Panc1 (cell line): ENCODE data around the gene TOP1. TPM values are rescaled to one million over a fixed set of nuclear protein-coding genes. Genes with fewer than 3 reads are reported as not detected.

Experiments used
- ATAC-seq: fragments of 200-7000 bp; cut with Tn5 transposase; 2 replicates; pipeline ENCODE4 v1.9.1; 2020; ENCODE audit warnings: mild to moderate bottlenecking, moderate library complexity
- BruUV-seq: library from RNA; stranded (reverse); fragments of 400-500 nt; replicated peaks from 2 replicates; lab custom pipeline; 2021; lab: Mats Ljungman, UMichigan
- CTCF ChIA-PET: fragments of 300-600 bp; sonication (Branson Sonifier 250); formaldehyde crosslinking; loops from one replicate; lab custom pipeline; 2022; ENCODE audit warnings: antibody characterized with exemption; lab: Charles Lee
- POLR2A ChIA-PET: fragments of 300-600 bp; sonication (Branson Sonifier 250); formaldehyde crosslinking; loops from one replicate; lab custom pipeline; 2022; ENCODE audit warnings: antibody characterized with exemption; lab: Charles Lee
- DNase-seq: peaks from one replicate; pipeline ENCODE4 v3.0.0-alpha.2; 2010; ENCODE audit warnings: low read depth, low spot score
- H3K27ac ChIP-seq: 2 replicates; pipeline ENCODE4 v1.5.1; 2011; ENCODE audit warnings: mild to moderate bottlenecking, low read length, inconsistent platforms
- H3K27me3 ChIP-seq: fragments of 200-500 bp; sonication (Bioruptor generic); 2 replicates; pipeline ENCODE4 v1.6.0; 2014; ENCODE audit warnings: low read length, inconsistent platforms; ENCODE audit not compliant: control insufficient read depth, insufficient read depth
- H3K36me3 ChIP-seq: fragments of 200-500 bp; sonication (Bioruptor generic); 2 replicates; pipeline ENCODE4 v1.5.1; 2014; ENCODE audit warnings: inconsistent platforms, mild to moderate bottlenecking, low read length, moderate library complexity; ENCODE audit not compliant: control insufficient read depth, insufficient read depth
- H3K4me1 ChIP-seq: 2 replicates; pipeline ENCODE4 v1.5.1; 2011; ENCODE audit warnings: inconsistent platforms, mild to moderate bottlenecking, low read length, moderate library complexity; ENCODE audit not compliant: control insufficient read depth, insufficient read depth
- H3K4me3 ChIP-seq, 2 experiments: 2 replicates each; pipeline ENCODE4 v1.5.1; 2011 to 2012; ENCODE audit warnings: low read depth in 2 of 2, low read length in 2 of 2, mild to moderate bottlenecking in 2 of 2, inconsistent platforms in 1 of 2, moderate library complexity in 1 of 2
- H3K9me3 ChIP-seq: fragments of 200-500 bp; sonication (Bioruptor generic); 2 replicates; pipeline ENCODE4 v1.5.1; 2014; ENCODE audit warnings: low read depth, mild to moderate bottlenecking, inconsistent platforms, low read length, moderate library complexity; ENCODE audit not compliant: control insufficient read depth, insufficient read depth
- POLR2AphosphoS5 ChIP-seq: IDR thresholded peaks from 2 replicates; pipeline ENCODE4 v1.6.1; 2012; ENCODE audit warnings: mild to moderate bottlenecking, low read depth, low read length, moderate library complexity
- SIN3A ChIP-seq: IDR thresholded peaks from 2 replicates; pipeline ENCODE4 v1.6.1; 2012; ENCODE audit warnings: low read depth, mild to moderate bottlenecking, low read length, moderate library complexity, borderline replicate concordance; ENCODE audit not compliant: insufficient read depth
- TCF7L2 ChIP-seq: IDR thresholded peaks from 2 replicates; pipeline ENCODE4 v1.6.1; 2011; ENCODE audit warnings: mild to moderate bottlenecking, low read depth, low read length, inconsistent platforms
- in situ Hi-C: cut with HindIII; loops from 2 replicates; pipeline ENCODE4 v1.10.0; 2016; ENCODE audit warnings: low sequenced_read_pairs, low pct_unique_long_range_greater_than_20kb
- intact Hi-C: fragments of 100-400 bp; cut with micrococcal nuclease; formaldehyde crosslinking; loops from one replicate; pipeline ENCODE4 v1.10.0; 2022; ENCODE audit not compliant: unreplicated experiment
- total RNA-seq: library from RNA; stranded (reverse); gene quantifications from one replicate; pipeline ENCODE4 v1.2.1, GENCODE V29; 2021; ENCODE audit not compliant: unreplicated experiment
- TF ChIP-seq, protein P1 (sequence below): fragments of 450-650 bp; IDR thresholded peaks from 2 replicates; pipeline ENCODE4 v1.5.1; 2017; ENCODE audit warnings: mild to moderate bottlenecking
- TF ChIP-seq, protein P2 (sequence below), 2 experiments: IDR thresholded peaks; 2 replicates each; pipeline ENCODE4 v1.6.1; 2011 to 2012; ENCODE audit warnings: low read depth in 2 of 2, control low read depth in 1 of 2, low read length in 1 of 2, mild to moderate bottlenecking in 1 of 2, moderate library complexity in 1 of 2; ENCODE audit not compliant: insufficient read depth in 1 of 2

The TOP1 gene
- total RNA-seq, 1 experiment from 2014 or later, result 65.2 TPM

DNA sequence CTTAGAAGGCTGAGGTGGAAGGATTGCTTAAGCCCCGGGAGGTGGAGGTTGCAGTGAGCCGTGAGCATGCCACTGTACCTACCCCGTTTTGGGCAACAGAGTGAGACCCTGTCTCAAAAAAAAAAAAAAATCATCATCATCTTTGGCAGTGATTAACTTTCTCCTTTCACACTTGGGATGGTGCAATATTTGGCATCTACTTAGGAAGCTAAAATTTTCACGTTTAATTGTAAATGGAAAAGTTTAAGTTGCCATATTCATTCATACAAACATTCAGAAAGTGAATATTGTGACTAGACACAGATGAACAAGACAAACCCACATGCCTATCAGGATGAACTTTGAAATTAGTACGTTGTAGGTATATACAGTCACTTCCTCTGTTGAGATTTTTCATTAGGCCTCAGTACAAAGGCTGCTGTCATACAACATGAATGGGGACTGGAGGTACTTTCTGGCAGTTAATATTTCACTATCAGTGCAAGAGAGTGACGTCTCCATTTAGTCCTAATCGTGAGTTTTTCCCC is 10.3 kb downstream of the TOP1 start:
- ChIA-PET CTCF (no interaction called here), POLR2A (no interaction called here)
- H3K36me3 ChIP-seq, result no peaks in the 10 kb centered on the region
- ATAC-seq (no peak), DNase-seq (no peak)
- no peak overlapping the region for H3K27ac ChIP-seq
- H3K9me3 ChIP-seq, result no peaks in the 10 kb centered on the region
- H3K4me3 ChIP-seq, result no peak overlapping the region
- H3K4me1 ChIP-seq, result peaks cover 6% of the 10 kb centered on the region
- no peak for TF ChIP-seq TCF7L2
- TF ChIP-seq SIN3A, result no peak
- TF ChIP-seq, protein P1, sequence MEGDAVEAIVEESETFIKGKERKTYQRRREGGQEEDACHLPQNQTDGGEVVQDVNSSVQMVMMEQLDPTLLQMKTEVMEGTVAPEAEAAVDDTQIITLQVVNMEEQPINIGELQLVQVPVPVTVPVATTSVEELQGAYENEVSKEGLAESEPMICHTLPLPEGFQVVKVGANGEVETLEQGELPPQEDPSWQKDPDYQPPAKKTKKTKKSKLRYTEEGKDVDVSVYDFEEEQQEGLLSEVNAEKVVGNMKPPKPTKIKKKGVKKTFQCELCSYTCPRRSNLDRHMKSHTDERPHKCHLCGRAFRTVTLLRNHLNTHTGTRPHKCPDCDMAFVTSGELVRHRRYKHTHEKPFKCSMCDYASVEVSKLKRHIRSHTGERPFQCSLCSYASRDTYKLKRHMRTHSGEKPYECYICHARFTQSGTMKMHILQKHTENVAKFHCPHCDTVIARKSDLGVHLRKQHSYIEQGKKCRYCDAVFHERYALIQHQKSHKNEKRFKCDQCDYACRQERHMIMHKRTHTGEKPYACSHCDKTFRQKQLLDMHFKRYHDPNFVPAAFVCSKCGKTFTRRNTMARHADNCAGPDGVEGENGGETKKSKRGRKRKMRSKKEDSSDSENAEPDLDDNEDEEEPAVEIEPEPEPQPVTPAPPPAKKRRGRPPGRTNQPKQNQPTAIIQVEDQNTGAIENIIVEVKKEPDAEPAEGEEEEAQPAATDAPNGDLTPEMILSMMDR, result no peak
- no peak for TF ChIP-seq POLR2AphosphoS5
- TF ChIP-seq, protein P2, sequence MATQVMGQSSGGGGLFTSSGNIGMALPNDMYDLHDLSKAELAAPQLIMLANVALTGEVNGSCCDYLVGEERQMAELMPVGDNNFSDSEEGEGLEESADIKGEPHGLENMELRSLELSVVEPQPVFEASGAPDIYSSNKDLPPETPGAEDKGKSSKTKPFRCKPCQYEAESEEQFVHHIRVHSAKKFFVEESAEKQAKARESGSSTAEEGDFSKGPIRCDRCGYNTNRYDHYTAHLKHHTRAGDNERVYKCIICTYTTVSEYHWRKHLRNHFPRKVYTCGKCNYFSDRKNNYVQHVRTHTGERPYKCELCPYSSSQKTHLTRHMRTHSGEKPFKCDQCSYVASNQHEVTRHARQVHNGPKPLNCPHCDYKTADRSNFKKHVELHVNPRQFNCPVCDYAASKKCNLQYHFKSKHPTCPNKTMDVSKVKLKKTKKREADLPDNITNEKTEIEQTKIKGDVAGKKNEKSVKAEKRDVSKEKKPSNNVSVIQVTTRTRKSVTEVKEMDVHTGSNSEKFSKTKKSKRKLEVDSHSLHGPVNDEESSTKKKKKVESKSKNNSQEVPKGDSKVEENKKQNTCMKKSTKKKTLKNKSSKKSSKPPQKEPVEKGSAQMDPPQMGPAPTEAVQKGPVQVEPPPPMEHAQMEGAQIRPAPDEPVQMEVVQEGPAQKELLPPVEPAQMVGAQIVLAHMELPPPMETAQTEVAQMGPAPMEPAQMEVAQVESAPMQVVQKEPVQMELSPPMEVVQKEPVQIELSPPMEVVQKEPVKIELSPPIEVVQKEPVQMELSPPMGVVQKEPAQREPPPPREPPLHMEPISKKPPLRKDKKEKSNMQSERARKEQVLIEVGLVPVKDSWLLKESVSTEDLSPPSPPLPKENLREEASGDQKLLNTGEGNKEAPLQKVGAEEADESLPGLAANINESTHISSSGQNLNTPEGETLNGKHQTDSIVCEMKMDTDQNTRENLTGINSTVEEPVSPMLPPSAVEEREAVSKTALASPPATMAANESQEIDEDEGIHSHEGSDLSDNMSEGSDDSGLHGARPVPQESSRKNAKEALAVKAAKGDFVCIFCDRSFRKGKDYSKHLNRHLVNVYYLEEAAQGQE (IDR thresholded peaks at IDR 0.05; ENCODE audit: insufficient read depth in 1 of 2, low read depth in 2 of 2, low read length in 1 of 2), result no peak
- BruUV-seq, result no TSS peak
- H3K27me3 ChIP-seq, result no peaks in the 10 kb centered on the region
- intact Hi-C loops (no loop called here), in situ Hi-C loops (no loop called here)

DNA sequence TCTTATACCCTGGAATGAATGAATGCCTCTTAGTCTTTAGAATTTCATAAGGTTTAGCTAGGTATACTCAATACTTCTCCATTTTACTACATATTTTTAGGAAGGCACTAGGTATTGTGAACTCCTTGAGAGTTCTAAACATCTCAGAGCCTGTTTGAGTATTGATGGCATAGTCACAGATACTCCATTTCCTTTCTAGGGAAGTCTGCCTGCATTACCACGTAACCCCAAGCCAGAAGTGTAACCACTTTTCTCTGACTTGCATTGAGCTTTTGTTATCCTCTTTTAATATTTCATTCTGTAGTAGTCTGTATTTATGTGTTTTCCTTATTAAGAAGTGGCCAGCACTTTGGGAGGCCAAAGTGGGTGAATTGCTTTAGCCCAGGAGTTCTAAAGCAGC is 12.2 kb downstream of the TOP1 start:
- in situ Hi-C loops, result no loop called here
- Histone ChIP-seq H3K9me3 (no peaks in the 10 kb centered on the region), H3K27me3 (no peaks in the 10 kb centered on the region), H3K36me3 (no peaks in the 10 kb centered on the region), H3K4me3 (no peak overlapping the region), H3K27ac (no peak overlapping the region), H3K4me1 (peaks cover 3% of the 10 kb centered on the region; the same call in 1 of the 2 replicates)
- TF ChIP-seq POLR2AphosphoS5 (no peak), TCF7L2 (no peak), SIN3A (no peak)
- TF ChIP-seq, protein P1, result no peak
- TF ChIP-seq, protein P2 (IDR thresholded peaks at IDR 0.05; ENCODE audit: insufficient read depth in 1 of 2, low read depth in 2 of 2, low read length in 1 of 2), result no peak
- CTCF ChIA-PET, result no interaction called here
- POLR2A ChIA-PET, result no interaction called here
- ATAC-seq, result no peak
- BruUV-seq, result no TSS peak
- intact Hi-C loops, result no loop called here
- DNase-seq, result no peak
